ENCODE measurements around the gene PLEK. TPM values are rescaled to one million over a fixed set of nuclear protein-coding genes. Genes with fewer than 3 reads are reported as not detected.

The PLEK gene
- total and polyA plus RNA-seq, 9 of the 15 experiments (the other 6 are each of a cell fraction or from before 2014, with no cell fraction given) = 0.14 to 1.2 (median 0.36) TPM

- TF ChIP-seq THAP7 (CRISPR knock-in tag; IDR thresholded peaks at IDR 0.05) = no peak
- no peak for TF ChIP-seq FUS (optimal IDR thresholded peaks at IDR 0.05; ENCODE audit: low read depth, low read length)
- no peak for TF ChIP-seq ZNF561 (CRISPR knock-in tag; conservative IDR thresholded peaks at IDR 0.05)
- peak; percentile 41; the same call in 1 of the 2 replicates for TF ChIP-seq SMAD4 (CRISPR knock-in tag; conservative IDR thresholded peaks at IDR 0.05)
- peak; percentile 39; the same call in 1 of the 2 replicates for TF ChIP-seq CXXC5 (CRISPR knock-in tag; IDR thresholded peaks at IDR 0.05)
- peak; percentile 20 for TF ChIP-seq JUND (IDR thresholded peaks at IDR 0.05; ENCODE audit: borderline replicate concordance, low read depth, low read length)
- peak; percentile 25; the same call in 1 of the 3 replicates for TF ChIP-seq JUND (tag; IDR thresholded peaks at IDR 0.05; ENCODE audit: borderline replicate concordance, low read depth, low read length)
- TF ChIP-seq SMARCA4 (IDR thresholded peaks at IDR 0.05) = peak; percentile 65; the same call in 1 of the 2 replicates
These were observed 64.3 kb downstream of the PLEK start (continued) for GRCh38 chr2:68429311-68429826.

- no peak for ATAC-seq
- no peak overlapping the region for H3K4me3 ChIP-seq
- intact Hi-C loops (cut with micrococcal nuclease) (no loop called here), in situ Hi-C loops (cut with MboI) (no loop called here)
- no peaks in the 10 kb centered on the region for H3K9me1 ChIP-seq (ENCODE audit: control insufficient read depth, insufficient read depth, low read length)
- H3K36me3 ChIP-seq (ENCODE audit: control insufficient read depth, insufficient read depth, low read length) = no peaks in the 10 kb centered on the region
- WGBS (ENCODE audit: insufficient coverage, low coverage, missing lambda C conversion rate) = 71% methylated on average over 8 of the region's 8 CpGs
- H3K79me2 ChIP-seq (ENCODE audit: control insufficient read depth, insufficient read depth, low read length) = no peaks in the 10 kb centered on the region
- ChIA-PET POLR2A (interaction anchor here (1.1 kb wide), 1 partner anchor 11 kb away, joined by 4 read pairs; no protein-coding TSS in a partner anchor), CTCF (ENCODE audit: low intra/inter-chr PET ratio) (no interaction called here)
- TF ChIP-seq GATA2 (CRISPR knock-in tag; IDR thresholded peaks at IDR 0.05) (no peak), HDAC6 (IDR thresholded peaks at IDR 0.05; ENCODE audit: low read depth, low read length) (no peak), ZC3H11A (IDR thresholded peaks at IDR 0.05; ENCODE audit: low read depth, low read length) (no peak), NFE2 (IDR thresholded peaks at IDR 0.05; ENCODE audit: low read depth) (peak; percentile 39), TAF15 (IDR thresholded peaks at IDR 0.05; ENCODE audit: low read depth, low read length) (no peak), C11orf30 (IDR thresholded peaks at IDR 0.05; ENCODE audit: low read depth) (peak; percentile 30; the same call in 1 of the 2 replicates)
- H3K9ac ChIP-seq (ENCODE audit: insufficient read depth in 1 of 2, low read depth in 2 of 2, low read length in 2 of 2) = no peak overlapping the region
- H3K27ac ChIP-seq (ENCODE audit: extremely low read depth, low read depth, low read length) = no peak overlapping the region
- no peaks in the 10 kb centered on the region for H4K20me1 ChIP-seq (replicated peaks; ENCODE audit: control insufficient read depth, insufficient read depth, low read length)
- peaks cover 23 to 38% of the 10 kb centered on the region in 2 experiments for H3K4me1 ChIP-seq (replicated peaks in 1 of 2; ENCODE audit: control insufficient read depth in 2 of 2, insufficient read depth in 2 of 2, low read length in 2 of 2)
- FAIRE-seq = no peak
- H3K27me3 ChIP-seq (ENCODE audit: control insufficient read depth in 2 of 2, insufficient read depth in 2 of 2, low read length in 2 of 2) = no peaks in the 10 kb centered on the region; a peak in 1 of 5 replicates
- BruUV-seq (replicated peaks) = no TSS peak
- no peak overlapping the region for H3K4me2 ChIP-seq (ENCODE audit: insufficient read depth, low read length)
- DNase-seq (ENCODE audit: extremely low read depth in 1 of 4, low spot score in 3 of 4) = no peak
- no peak overlapping the region for H2AFZ ChIP-seq (ENCODE audit: low read depth, low read length)
- no peaks in the 10 kb centered on the region for H3K9me3 ChIP-seq (replicated peaks; ENCODE audit: control insufficient read depth, insufficient read depth, low read depth, low read length)
These were observed 66.4 kb downstream of the PLEK start for GRCh38 chr2:68431316-68431972.
